WTC11 (cell line): ENCODE data around the gene NEK8. TPM values are rescaled to one million over a fixed set of nuclear protein-coding genes. Genes with fewer than 3 reads are reported as not detected.

Experiments used
- ATAC-seq: fragments of 200-7000 bp; cut with Tn5 transposase; 2 replicates; pipeline ENCODE4 v1.10.0; 2021; ENCODE audit warnings: mild to moderate bottlenecking, moderate library complexity
- CTCF ChIA-PET: fragments of 300-600 bp; sonication (Branson Sonifier 250); formaldehyde crosslinking; loops from one replicate; lab custom pipeline; 2021; ENCODE audit warnings: antibody characterized with exemption; lab: Charles Lee
- POLR2A ChIA-PET: fragments of 350-600 bp; sonication (Branson Sonifier 250); formaldehyde crosslinking; loops from one replicate; lab custom pipeline; 2021; ENCODE audit warnings: antibody characterized with exemption; lab: Charles Lee
- DNase-seq: peaks from one replicate; pipeline ENCODE4 v3.0.0; 2021; ENCODE audit warnings: low spot score
- H3K27ac Mint-ChIP-seq: 2 replicates; pipeline ENCODE4 v1.8.0; 2021; ENCODE audit warnings: mixed read lengths
- H3K27me3 Mint-ChIP-seq: 2 replicates; pipeline ENCODE4 v1.8.0; 2021; ENCODE audit warnings: low read depth, mild to moderate bottlenecking, moderate library complexity, mixed read lengths
- H3K36me3 Mint-ChIP-seq: 2 replicates; pipeline ENCODE4 v1.8.0; 2021; ENCODE audit warnings: mixed read lengths
- H3K4me1 Mint-ChIP-seq: 2 replicates; pipeline ENCODE4 v1.8.0; 2022; ENCODE audit warnings: mixed read lengths
- H3K4me3 Mint-ChIP-seq: 2 replicates; pipeline ENCODE4 v1.8.0; 2021; ENCODE audit warnings: mild to moderate bottlenecking, moderate library complexity, mixed read lengths
- H3K9me3 Mint-ChIP-seq: 2 replicates; pipeline ENCODE4 v1.8.0; 2021; ENCODE audit warnings: mixed read lengths
- ATF2 ChIP-seq: sonication (generic); formaldehyde crosslinking; IDR thresholded peaks from 2 replicates; pipeline ENCODE4 v1.8.1; 2022; ENCODE audit warnings: low read depth, missing genetic modification reagents, borderline replicate concordance
- ATF3 ChIP-seq: sonication (generic); formaldehyde crosslinking; conservative IDR thresholded peaks from 2 replicates; pipeline ENCODE4 v1.8.1; 2022; ENCODE audit warnings: mild to moderate bottlenecking, missing genetic modification reagents
- CDX4 ChIP-seq: fragments of 250-450 bp; sonication (Bioruptor Pico); IDR thresholded peaks from 2 replicates; pipeline ENCODE4 v1.9.0; 2021; ENCODE audit warnings: moderate library complexity, mild to moderate bottlenecking, inconsistent platforms, borderline replicate concordance
- CREB1 ChIP-seq: sonication (generic); formaldehyde crosslinking; IDR thresholded peaks from 2 replicates; pipeline ENCODE4 v1.8.0; 2023; ENCODE audit warnings: mild to moderate bottlenecking, missing genetic modification reagents
- CTCF ChIP-seq: fragments of 200-600 bp; IDR thresholded peaks from 2 replicates; pipeline ENCODE4 v1.8.0; 2022; ENCODE audit warnings: antibody characterized with exemption
- E2F4 ChIP-seq: sonication (generic); formaldehyde crosslinking; IDR thresholded peaks from 2 replicates; pipeline ENCODE4 v1.8.1; 2022; ENCODE audit warnings: low read depth, mild to moderate bottlenecking, moderate library complexity, missing genetic modification reagents, borderline replicate concordance
- EMX1 ChIP-seq: fragments of 250-450 bp; sonication (Bioruptor Pico); IDR thresholded peaks from 2 replicates; pipeline ENCODE4 v1.8.0; 2021; ENCODE audit warnings: mild to moderate bottlenecking
- FOXJ3 ChIP-seq: sonication (generic); formaldehyde crosslinking; IDR thresholded peaks from 2 replicates; pipeline ENCODE4 v1.9.0; 2021; ENCODE audit warnings: missing genetic modification reagents, mild to moderate bottlenecking, borderline replicate concordance
- GABPB1 ChIP-seq: sonication (generic); formaldehyde crosslinking; IDR thresholded peaks from 2 replicates; pipeline ENCODE4 v1.8.1; 2023; ENCODE audit warnings: mild to moderate bottlenecking, missing genetic modification reagents
- GRHL2 ChIP-seq: fragments of 250-450 bp; sonication (Bioruptor Pico); IDR thresholded peaks from 2 replicates; pipeline ENCODE4 v1.8.0; 2022; ENCODE audit warnings: mild to moderate bottlenecking, moderate library complexity; ENCODE audit not compliant: insufficient replicate concordance, severe bottlenecking
- KAT7 ChIP-seq: sonication (generic); formaldehyde crosslinking; IDR thresholded peaks from 2 replicates; pipeline ENCODE4 v1.8.1; 2023; ENCODE audit warnings: missing genetic modification reagents, mild to moderate bottlenecking, borderline replicate concordance
- MAX ChIP-seq: sonication (generic); formaldehyde crosslinking; IDR thresholded peaks from 2 replicates; pipeline ENCODE4 v1.8.0; 2022; ENCODE audit warnings: mild to moderate bottlenecking, missing genetic modification reagents
- NFYB ChIP-seq: sonication (generic); formaldehyde crosslinking; conservative IDR thresholded peaks from 2 replicates; pipeline ENCODE4 v1.8.0; 2022; ENCODE audit warnings: low read depth, missing genetic modification reagents
- OVOL2 ChIP-seq: fragments of 250-450 bp; sonication (Bioruptor Pico); IDR thresholded peaks from 2 replicates; pipeline ENCODE4 v1.9.0; 2021; ENCODE audit warnings: mild to moderate bottlenecking, borderline replicate concordance
- RORB ChIP-seq: fragments of 250-450 bp; sonication (Bioruptor Pico); IDR thresholded peaks from 2 replicates; pipeline ENCODE4 v1.9.0; 2021; ENCODE audit warnings: mild to moderate bottlenecking
- SMAD3 ChIP-seq: sonication (generic); formaldehyde crosslinking; IDR thresholded peaks from 2 replicates; pipeline ENCODE4 v1.8.0; 2022; ENCODE audit warnings: missing genetic modification reagents, mild to moderate bottlenecking, borderline replicate concordance
- SMAD4 ChIP-seq: sonication (generic); formaldehyde crosslinking; IDR thresholded peaks from 2 replicates; pipeline ENCODE4 v1.8.0; 2022; ENCODE audit warnings: mild to moderate bottlenecking, missing genetic modification reagents
- SOX15 ChIP-seq: fragments of 250-450 bp; sonication (Bioruptor Pico); IDR thresholded peaks from 2 replicates; pipeline ENCODE4 v1.9.0; 2021; ENCODE audit warnings: mild to moderate bottlenecking
- STAT6 ChIP-seq: sonication (generic); formaldehyde crosslinking; conservative IDR thresholded peaks from 2 replicates; pipeline ENCODE4 v1.8.1; 2023; ENCODE audit warnings: mild to moderate bottlenecking, low read depth, missing genetic modification reagents, moderate library complexity
- TEAD1 ChIP-seq: sonication (generic); formaldehyde crosslinking; IDR thresholded peaks from 2 replicates; pipeline ENCODE4 v1.8.0; 2022; ENCODE audit warnings: mild to moderate bottlenecking, missing genetic modification reagents
- TEAD4 ChIP-seq: sonication (generic); formaldehyde crosslinking; IDR thresholded peaks from 2 replicates; pipeline ENCODE4 v1.8.0; 2022; ENCODE audit warnings: mild to moderate bottlenecking, missing genetic modification reagents
- TP53 ChIP-seq: sonication (generic); formaldehyde crosslinking; IDR thresholded peaks from 2 replicates; pipeline ENCODE4 v1.8.1; 2023; ENCODE audit warnings: mild to moderate bottlenecking, missing genetic modification reagents
- USF2 ChIP-seq: sonication (generic); formaldehyde crosslinking; IDR thresholded peaks from 2 replicates; pipeline ENCODE4 v1.8.1; 2023; ENCODE audit warnings: mild to moderate bottlenecking, missing genetic modification reagents, moderate library complexity
- ZBTB21 ChIP-seq: sonication (generic); formaldehyde crosslinking; IDR thresholded peaks from 2 replicates; pipeline ENCODE4 v1.8.1; 2023; ENCODE audit warnings: mild to moderate bottlenecking, missing genetic modification reagents, borderline replicate concordance
- ZNF219 ChIP-seq: sonication (generic); formaldehyde crosslinking; IDR thresholded peaks from 2 replicates; pipeline ENCODE4 v1.8.0; 2023; ENCODE audit warnings: missing genetic modification reagents, mild to moderate bottlenecking, borderline replicate concordance
- ZNF263 ChIP-seq: sonication (generic); formaldehyde crosslinking; IDR thresholded peaks from 2 replicates; pipeline ENCODE4 v1.8.1; 2022; ENCODE audit warnings: low read depth, mild to moderate bottlenecking, moderate library complexity, missing genetic modification reagents
- ZNF416 ChIP-seq: fragments of 250-450 bp; sonication (Bioruptor Pico); IDR thresholded peaks from 2 replicates; pipeline ENCODE4 v1.9.0; 2021; ENCODE audit warnings: mild to moderate bottlenecking, inconsistent platforms
- ZNF423 ChIP-seq: fragments of 250-450 bp; sonication (Bioruptor Pico); IDR thresholded peaks from 2 replicates; pipeline ENCODE4 v2.1.2; 2022; ENCODE audit warnings: mild to moderate bottlenecking, moderate library complexity
- total RNA-seq: library from RNA; stranded (reverse); gene quantifications from 3 replicates; pipeline ENCODE4 v1.2.3, GENCODE V29; 2021

Gene NEK8
- total RNA-seq, 1 experiment from 2014 or later = 25.0 TPM

GRCh38 chr17:28725166-28725659, 3.4 kb upstream of the NEK8 start (continued):
- TF ChIP-seq ZNF219 (no peak), FOXJ3 (CRISPR knock-in tag) (no peak; the same call in 1 of the 2 replicates), RORB (no peak), ATF2 (CRISPR knock-in tag) (no peak), STAT6 (CRISPR knock-in tag) (no peak), EMX1 (CRISPR knock-in tag) (peak; percentile 83; the same call in 1 of the 2 replicates), ZNF263 (CRISPR knock-in tag) (no peak), SOX15 (CRISPR knock-in tag) (no peak), TEAD1 (no peak), TEAD4 (CRISPR knock-in tag) (no peak), USF2 (CRISPR knock-in tag) (no peak), ZBTB21 (0 out of 2 replicates have a peak, but pooled peaks have one; percentile 32), KAT7 (CRISPR knock-in tag) (no peak)

GRCh38 chr17:28725660-28726225, 2.8 kb upstream of the NEK8 start:
- H3K4me1 Mint-ChIP-seq = peaks cover 50% of the 10 kb centered on the region
- POLR2A ChIA-PET = interaction anchor here (0.6 to 6.4 kb wide), 12 partner anchors 13 to 454 kb away, joined by 3 to 310 read pairs (median 10); partner anchors contain the start of genes DHRS13, FAM222B, MYO18A and PHF12
- peak; percentile 43 for ATAC-seq
- peaks cover 38% of the 10 kb centered on the region for H3K36me3 Mint-ChIP-seq
- H3K9me3 Mint-ChIP-seq = no peaks in the 10 kb centered on the region
- CTCF ChIA-PET = interaction anchor here (0.6 to 12.2 kb wide), 32 partner anchors 9 to 391 kb away, joined by 4 to 541 read pairs (median 12); partner anchors contain the start of genes BLTP2, DHRS13, ERAL1 and FAM222B
- H3K4me3 Mint-ChIP-seq = peak overlapping the region; percentile 93
- DNase-seq = peak; percentile 77
- H3K27me3 Mint-ChIP-seq = no peaks in the 10 kb centered on the region
- H3K27ac Mint-ChIP-seq = peak overlapping the region; percentile 98
- no peak for TF ChIP-seq TP53
- peak; percentile 34; the same call in 1 of the 2 replicates for TF ChIP-seq GABPB1 (CRISPR knock-in tag)
- no peak for TF ChIP-seq E2F4
- TF ChIP-seq OVOL2 (CRISPR knock-in tag) = no peak; the same call in 1 of the 2 replicates
- no peak for TF ChIP-seq CTCF
- no peak for TF ChIP-seq ZNF423 (CRISPR knock-in tag)
- peak; percentile 23; the same call in 1 of the 2 replicates for TF ChIP-seq EMX1 (CRISPR knock-in tag)
- no peak for TF ChIP-seq ATF3 (CRISPR knock-in tag)
- peak; percentile 60; the same call in 1 of the 2 replicates for TF ChIP-seq CREB1 (CRISPR knock-in tag)
- TF ChIP-seq SOX15 (CRISPR knock-in tag) = no peak
- no peak; the same call in 1 of the 2 replicates for TF ChIP-seq NFYB (CRISPR knock-in tag)
- no peak for TF ChIP-seq CDX4 (CRISPR knock-in tag)
- TF ChIP-seq GRHL2 (CRISPR knock-in tag) = no peak
- TF ChIP-seq MAX = peak; percentile 94
- peak; percentile 79; the same call in 1 of the 2 replicates for TF ChIP-seq SMAD3
- peak; percentile 95 for TF ChIP-seq ZNF416 (CRISPR knock-in tag)
- TF ChIP-seq SMAD4 (CRISPR knock-in tag) = peak; percentile 25; the same call in 1 of the 2 replicates
